Medulla oblongata (tissue), 1 donor: ENCODE results near the gene PTPN22.
A peak's percentile ranks its signal among the peaks of the same experiment; 100 is the strongest.

ENCODE experiments used
- DNase-seq: peaks from one replicate; pipeline ENCODE4 v3.0.0-alpha.2; 2015; ENCODE audit errors: extremely low spot score

Gene PTPN22

DNA sequence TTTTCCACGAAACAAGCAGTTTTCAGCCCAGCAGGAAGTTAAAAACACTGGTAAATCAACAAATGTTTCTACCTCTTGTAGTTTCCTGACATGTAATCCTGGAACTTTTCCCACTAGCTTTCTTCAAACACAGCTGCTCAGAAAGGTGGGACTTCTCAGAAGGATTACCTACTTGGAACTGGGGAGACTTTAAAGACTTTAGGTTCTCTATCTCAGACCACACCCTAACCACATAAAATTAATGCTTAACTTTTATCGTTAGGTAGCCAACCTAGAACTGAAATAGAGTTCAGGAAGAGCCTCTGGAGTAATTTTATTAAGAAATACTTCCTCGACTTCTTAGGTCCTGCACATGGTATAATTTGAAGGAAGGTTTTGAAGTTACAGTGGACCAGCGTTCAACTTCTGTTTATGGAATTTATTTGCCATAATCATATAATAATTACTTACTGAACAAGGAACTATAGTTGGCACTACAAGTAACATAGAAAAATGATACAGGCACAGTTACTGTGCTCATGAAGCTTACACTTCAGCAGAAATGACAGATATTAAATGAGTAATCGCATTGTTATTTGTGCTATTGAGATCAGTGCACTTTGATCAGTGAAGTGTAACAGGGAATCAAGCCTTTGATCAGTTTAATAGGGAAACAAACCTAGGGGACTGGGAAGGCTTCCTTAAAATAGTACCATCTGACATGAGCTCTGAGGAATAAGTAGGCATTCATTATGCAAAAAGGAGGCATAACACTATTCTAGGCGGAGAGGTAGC is 16.1 kb upstream of the PTPN22 start, which contains the start of gene BCL2L15:
Gene BCL2L15, minus strand, starts transcription at position 180 of the 774 bp plus-strand sequence. CDS start 206 bp downstream, outside the sequence.
- DNase-seq: no peak

DNA sequence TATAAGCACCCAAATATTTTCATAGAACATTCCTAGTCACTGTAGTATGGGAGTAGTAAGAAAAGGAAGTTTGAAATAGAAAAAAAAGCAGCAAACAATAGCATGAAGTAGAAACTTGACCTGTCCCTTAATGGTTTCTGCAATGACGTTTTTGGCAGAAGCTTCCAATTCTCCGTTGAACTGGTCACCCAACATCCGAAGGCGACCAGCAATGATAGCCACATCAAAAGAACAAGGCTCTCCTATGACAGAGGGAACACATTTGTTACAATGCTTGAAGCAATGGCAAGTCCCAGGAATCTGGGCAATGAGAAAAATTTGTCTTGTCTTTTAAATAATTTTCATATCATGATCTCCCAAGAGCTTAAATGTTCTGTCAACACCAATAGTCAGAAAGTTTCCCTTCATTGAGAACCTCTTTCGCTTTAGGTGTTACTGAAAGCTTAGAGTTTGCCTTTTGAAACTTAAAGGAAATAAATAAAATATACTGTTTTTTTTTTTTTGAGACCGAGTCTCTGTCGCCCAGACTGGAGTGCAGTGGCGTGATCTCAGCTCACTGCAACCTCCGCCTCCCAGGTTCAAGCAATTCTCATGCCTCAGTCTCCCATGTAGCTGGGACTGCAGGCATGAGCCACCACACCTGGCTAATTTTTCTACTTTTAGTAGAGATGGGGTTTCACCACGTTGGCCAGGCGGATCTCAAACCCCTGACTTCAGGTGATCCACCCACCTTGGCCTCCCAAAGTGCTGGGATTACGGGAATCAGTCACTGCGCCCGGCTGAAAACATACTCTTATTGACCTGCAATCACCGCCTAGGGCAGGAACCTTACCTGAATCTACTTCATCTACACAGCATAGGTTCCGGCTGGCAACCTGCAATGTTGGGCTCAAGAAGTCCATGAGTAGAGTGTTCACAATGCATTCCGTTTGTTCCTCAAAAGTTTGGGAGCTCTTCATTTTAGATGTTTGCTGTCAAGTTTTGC is 15.2 kb upstream of the PTPN22 start:
- DNase-seq: no peak

DNA sequence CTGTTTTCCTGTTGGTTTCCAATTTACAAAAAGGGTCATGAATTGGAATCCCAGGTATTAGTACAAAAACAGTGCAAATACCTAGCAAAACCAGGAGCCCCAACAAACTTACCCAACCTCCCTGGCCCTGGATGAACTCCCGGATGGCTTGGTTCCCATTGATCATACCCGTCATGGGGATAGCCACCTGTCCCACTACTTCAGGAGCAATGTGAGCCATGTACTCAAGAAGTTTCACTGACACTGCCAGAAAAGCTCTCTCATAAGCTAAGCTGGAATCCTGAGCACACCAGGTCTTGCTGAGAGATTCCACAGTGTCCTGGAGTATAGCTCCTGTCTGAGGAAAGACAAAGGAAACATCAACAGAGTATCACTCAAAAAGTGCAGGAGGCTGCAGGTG is 10.1 kb upstream of the PTPN22 start:
- no peak for DNase-seq

DNA sequence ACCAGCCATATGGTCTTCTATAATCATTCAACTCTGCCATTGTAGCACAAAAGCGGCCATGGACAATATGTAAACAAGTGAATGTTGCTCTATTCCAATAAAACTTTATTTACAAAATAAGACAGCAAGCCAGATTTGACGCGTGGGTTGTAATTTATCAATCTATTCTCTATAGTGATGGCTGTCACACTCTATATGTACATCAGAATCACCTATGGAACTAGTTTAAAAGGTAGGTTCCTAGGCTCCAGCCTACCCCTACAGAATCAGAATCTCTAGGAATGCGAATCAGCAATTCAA is 8.2 kb upstream of the PTPN22 start:
- DNase-seq: no peak

DNA sequence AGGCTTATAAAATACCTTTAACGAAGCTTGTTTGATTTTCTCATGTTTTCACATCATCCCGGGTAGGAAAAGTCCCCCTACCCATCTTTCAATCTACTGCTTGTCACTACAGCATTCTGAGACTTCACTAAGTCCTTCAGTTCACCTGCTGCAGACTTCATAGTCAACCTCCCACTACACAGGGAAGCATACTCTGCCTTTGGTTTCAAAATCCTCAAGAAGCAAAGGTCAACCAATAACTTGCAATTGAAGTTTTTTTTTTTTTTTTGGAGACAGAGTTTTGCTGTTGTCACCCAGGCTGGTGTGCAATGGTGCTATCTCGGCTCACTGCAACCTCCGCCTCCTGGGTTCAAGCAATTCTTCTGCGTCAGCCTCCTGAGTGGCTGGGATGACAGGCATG is 4.7 kb upstream of the PTPN22 start:
- DNase-seq: no peak

DNA sequence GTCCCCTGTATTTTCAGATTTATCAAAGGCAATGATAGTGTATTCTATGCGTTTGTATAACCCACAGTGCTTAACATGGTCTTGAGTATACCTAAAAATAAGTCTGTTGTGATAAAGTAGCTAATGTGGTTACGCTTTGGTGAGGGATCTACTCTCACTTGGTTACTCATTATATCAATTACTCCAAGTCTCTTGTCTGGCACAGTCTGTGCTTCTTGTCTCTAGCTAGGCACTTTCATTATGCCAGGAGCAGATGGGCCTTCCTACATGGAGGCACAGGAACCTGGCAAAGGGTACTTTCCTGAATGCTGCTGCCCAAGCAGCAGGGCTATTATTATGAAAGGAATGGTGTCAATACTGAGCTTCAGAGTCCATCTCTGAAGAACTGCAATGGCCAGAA is 4.2 kb upstream of the PTPN22 start:
- no peak for DNase-seq

DNA sequence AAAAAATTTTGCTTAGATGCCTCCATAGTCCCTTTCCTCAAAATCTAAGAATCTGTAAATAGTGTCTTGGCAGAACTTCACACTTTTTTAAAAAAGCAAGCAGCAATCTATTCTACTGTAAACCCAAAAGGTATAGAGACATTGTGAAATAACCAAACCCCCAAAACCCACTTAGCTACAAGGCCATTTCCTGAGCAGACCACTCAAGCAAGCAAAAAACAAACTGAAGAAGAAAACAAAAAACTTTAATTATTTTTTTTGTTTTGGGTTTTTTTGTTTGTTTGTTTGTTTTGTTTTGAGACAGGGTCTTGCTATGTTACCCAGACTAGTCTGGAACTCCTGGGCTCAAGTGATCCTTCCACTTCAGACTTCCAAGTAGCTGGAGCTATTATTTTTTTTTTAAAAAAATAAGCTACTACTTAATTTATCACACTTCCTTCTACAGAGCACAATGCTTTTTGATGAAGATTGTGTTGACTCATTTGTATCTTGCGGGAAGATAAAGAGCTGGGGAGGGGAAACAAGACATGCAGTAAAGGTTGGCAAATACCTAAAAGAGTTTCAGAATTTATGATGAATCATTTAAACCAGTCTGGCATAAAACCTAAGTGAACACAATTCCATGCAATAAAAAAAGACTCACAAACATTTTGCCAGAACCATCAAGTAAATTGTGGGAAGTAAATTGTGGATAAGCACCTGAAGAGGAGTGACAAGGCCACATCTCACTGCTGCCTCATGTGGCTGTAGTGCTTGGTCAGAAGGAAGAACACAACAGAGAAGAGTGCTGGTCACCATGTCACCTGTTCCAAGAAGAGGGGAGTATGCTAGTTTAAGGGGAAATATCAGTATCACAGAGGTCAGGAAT is 2.7 kb upstream of the PTPN22 start:
- DNase-seq: no peak

DNA sequence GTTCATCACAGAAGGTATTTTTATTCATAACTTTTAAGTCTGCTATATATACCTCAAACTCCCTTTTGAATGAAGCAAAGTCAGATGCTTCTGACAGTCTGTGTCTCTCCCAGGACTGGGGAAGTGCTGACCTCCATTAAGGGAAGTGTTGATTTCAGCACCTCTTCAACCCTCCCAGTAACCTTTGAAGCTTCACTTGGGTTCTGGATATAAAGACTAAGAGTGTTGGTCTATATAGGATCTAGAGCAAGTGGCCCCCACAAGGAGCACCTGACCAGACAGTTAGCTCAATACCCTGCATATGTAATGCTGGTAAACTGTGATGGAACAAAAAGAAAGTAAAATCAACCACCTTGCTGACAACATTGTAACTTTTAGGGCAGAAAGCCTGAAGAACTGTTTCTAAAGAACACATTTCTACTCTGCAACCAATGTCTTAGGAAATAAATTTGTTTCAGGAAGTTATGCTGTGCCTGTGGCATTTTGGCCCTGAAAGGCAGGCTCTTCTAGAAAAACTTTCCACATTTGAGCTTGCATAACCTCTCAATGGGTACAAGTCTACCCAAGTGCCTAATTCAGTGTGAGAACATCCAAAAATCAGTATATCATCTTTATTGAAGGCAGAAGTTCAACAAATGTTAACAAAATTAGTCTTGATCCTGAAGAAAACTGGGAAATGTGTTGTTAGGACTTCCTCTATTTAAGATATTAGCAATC is 865 bp upstream of the PTPN22 start:
- DNase-seq: peak; percentile 23

DNA sequence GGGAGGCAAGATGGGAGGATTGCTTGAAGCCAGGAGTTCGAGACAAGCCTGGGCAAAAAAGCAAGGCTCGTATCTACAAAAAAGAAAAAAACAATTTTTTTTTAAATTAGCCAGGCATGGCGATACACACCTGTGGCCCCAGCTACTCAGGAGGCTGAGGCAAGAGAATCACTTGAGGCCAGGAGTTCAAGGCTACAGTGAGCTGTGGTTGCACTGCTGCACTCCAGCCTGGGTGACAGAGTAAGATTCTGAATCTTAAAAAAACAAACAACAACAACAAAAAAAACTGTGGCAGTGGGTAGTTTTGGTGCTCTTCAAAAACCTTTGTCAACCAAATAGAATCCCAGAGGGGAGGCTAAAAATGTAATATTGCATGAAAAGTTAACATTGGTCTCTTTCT is 734 bp downstream of the PTPN22 start:
- no peak for DNase-seq

DNA sequence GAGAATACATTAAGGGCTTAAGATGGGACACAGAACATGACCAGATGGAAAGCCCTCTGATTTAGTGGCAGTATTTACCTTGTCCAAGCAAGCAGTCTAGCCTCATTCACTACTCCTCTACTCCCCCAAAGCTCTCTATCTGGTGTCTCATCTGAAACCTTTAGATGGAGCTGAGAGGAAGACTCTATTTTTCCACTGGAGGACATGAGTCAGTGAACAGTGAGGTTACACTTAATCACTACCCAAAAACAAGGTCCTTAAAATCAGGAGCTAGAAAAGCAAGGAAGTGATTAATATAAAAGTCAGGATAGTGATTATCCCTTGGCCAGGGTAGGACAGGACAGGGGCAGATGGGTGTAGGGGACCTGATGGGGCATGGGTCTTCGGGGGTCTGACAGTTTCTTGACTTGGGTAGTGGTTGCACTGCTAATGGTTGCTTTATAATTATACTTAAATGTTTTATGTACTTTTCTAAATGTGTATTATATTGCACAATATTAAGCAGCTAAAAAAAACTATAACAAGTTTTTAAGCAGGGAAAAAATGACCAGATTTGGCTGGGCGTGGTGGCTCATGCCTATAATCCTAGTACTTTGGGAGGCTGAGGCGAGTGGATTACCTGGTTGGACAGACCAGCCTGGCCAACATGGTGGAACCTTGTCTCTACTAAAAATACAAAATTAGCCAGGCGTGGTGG is 3.0 kb downstream of the PTPN22 start:
- DNase-seq: no peak

DNA sequence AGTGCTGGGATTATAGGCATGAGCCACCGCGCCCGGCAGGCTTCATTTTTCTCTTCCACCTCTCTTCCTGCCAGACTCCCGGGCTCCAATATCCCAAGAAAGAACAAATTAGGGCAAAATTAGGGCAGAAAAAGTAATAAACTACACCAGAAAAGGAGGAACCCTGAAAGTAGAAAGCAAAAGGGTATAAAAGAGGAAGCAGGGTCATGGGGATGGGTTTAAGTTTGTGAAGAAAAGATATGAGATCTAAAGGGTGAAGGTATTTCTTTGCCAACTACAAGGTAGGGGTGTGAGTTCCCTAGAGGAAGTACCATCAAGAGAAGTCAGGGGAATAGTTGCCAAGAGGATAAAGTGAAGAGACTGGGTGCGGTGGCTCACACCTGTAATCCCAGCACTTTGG is 9.9 kb downstream of the PTPN22 start:
- DNase-seq: no peak

DNA sequence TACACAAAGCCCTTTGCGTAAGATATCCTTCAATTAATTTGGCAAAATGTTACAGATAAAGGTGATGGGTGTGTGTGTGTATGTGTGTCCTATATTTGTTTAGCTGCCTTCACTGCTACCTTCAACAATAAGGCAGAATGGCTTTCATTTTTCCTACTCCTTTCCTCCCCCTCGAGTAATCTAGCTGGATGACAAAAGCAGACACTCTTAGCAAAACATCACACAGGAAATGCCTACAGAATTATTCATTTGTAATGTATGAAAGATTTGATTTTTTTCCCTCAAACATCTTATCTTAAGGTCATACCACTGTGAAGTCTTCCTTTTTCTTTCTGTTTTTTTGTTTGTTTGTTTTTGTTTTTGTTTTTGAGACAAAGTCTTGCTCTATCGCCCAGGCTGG is 10.6 kb downstream of the PTPN22 start:
- no peak for DNase-seq

DNA sequence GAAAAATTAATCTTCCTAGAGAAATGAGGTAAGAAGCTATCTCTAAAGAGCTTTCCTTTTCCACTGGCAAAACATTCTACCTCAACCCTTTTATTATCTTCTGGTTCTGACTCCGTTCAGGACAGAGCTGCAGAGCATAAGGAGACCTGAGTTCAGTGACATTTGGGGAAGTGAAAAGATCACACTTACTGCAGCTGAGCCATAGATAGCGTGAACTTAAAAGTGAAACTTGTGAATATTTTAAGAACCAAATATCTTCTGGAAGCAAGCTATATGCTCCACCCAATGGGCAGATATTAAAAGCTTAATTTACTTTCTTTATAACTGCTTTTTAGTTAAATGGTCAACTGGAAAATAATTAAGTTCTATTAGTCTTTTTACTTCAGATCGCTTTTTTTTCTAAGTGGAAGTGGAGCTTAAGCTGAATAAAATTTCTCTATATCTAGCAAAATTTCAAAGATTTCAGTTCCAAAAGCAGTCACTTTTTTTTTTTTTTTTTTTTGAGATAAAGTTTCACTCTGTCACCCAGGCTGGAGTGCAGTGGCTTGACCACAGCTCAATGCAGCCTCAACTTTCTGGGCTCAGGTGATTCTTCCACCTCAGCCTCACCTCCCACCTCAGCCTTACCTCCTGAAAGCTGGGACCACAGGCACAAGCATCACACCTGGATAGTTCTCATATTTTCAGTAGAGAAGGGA is 11.9 kb downstream of the PTPN22 start:
- DNase-seq: peak; percentile 41

DNA sequence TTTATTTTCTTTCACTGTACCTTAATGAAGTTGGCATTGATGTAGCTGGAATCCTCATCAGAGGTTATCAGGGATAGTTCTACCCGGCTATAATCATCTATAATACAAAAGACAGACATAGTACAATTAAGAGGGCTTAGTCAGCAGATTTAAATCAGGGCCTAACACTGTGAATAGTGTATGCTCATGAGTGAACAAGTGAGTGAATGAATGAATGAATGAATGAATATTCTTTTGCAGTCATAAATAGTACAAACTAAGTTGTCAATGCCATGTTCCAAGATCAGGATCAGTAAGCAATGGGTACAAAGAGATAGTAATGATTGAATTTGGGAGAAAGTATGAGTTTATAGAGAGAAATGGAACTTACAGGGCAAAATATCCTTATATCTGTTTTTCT is 12.5 kb downstream of the PTPN22 start:
- no peak for DNase-seq

DNA sequence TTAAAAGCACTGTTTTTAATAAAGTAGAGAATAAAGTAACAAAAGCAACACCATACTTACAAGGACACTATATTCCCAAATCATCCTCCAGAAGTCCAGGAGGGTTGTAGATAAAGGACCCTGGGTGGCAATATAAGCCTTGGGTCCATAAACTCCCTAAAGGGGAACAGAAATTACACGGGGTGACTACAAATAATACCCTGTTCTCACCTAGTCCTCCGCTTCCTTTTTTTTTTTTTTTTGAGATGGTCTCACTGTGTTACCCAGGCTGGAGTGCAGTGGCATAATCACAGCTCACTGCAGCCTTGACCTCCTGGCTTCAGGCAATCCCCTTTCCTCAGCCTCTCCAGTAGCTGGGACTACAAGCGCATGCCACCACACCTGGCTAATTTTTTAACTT is 13.1 kb downstream of the PTPN22 start:
- no peak for DNase-seq

DNA sequence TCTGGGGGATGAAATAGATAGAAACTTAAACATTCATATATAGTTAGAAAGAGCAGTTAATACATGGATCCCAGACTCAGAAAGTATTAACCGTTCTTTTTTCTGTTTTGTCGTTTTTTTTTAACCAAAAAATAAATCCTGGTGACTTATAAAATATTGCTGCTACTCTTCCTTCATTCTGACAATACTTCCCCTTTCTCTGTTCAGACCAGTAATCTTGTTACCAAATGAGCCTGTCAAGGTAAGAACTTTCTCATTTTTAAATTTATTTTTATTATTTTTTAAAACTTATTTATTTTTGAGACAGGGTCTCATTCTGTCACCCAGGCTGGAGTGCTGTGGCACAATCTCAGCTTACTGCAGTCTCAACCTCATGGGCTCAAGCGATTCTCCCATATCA is 13.7 kb downstream of the PTPN22 start:
- no peak for DNase-seq

DNA sequence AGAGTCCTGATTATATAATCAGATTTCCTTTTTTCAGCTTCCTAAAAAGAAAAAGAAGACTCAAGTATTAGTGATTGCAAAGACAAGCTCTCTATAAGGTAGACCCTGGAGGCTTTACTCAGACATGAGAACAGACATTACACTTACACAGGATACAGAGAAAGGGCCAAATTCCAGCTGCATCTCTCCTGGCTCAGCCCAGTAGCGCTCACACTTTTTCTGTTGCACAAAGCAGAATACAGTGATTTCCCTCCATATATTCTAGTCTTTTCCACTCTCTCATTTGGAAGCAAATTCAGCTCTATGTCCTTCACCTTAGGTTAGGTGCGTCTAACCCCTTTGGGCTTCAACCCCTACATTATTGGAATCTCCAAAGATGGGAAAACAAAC is 15.1 kb downstream of the PTPN22 start:
- no peak for DNase-seq

DNA sequence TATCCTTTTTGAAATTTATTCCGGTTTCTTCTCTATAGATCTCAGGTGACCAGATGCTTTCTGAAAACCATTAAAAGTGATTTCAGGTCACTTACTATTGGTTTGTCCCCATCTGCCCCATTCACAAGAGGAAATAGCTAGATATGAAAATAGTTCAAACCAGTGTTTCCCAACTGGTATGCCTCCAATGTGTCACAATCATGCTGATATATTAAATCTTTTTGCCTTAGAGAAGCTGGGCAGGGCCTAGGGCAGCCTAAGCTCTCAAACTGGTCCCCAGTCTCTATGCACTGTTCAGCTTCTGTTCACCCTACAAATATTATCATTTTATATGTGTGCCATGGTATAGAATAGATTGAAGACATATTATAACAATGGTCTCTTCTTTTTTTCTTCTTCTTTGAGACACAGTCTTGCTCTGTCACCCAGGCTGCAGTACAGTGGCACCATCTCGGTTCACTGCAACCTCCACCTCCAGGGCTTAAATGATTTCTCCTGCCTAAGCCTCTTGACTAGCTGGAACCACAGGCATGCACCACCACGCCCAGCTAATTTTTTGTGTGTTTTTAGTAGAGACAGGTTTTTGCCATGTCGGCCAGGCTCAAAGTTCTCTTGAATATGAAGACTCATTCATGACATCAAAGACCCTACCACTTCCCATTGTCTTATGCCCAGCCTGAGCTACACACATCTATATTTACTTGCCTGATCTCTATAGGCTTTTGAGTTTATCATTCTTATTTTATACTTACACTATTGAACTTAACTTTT is 15.7 kb downstream of the PTPN22 start:
- DNase-seq: no peak

DNA sequence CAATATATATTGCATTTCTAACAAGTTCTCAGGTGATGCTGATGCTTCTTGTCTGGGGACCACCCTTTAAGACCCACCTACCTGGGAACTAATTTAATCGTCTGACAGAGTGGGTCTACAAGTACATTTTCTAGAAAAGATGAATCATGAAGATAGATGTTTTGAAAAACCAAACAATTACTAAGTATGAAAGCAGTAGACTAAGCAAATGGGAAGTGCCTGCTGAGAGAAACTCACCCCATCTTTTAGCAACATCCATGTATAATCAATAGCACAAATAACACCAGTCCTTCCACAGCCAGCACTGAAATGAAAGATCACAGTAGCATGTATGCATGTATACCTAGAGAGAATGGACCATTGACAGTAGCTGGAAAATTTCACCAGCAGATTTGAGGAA is 17.3 kb downstream of the PTPN22 start:
- DNase-seq: no peak
